Caco-2 (cell line): Measurements from ENCODE around the gene PKD1L1. TPM values are rescaled to one million over a fixed set of nuclear protein-coding genes. Genes with fewer than 3 reads are reported as not detected.
A peak's percentile ranks its signal among the peaks of the same experiment; 100 is the strongest.

Experiments used
- BruUV-seq: library from RNA; stranded (reverse); fragments of 400-500 nt; replicated peaks from 2 replicates; lab custom pipeline; 2021; lab: Mats Ljungman, UMichigan
- CTCF ChIA-PET: fragments of 300-600 bp; sonication (Branson Sonifier 250); formaldehyde crosslinking; loops from one replicate; lab custom pipeline; 2022; ENCODE audit warnings: antibody characterized with exemption; lab: Charles Lee
- POLR2A ChIA-PET: fragments of 300-600 bp; sonication (Branson Sonifier 250); formaldehyde crosslinking; loops from one replicate; lab custom pipeline; 2022; ENCODE audit warnings: antibody characterized with exemption; lab: Charles Lee
- DNase-seq, 2 experiments: peaks; one replicate each; pipeline versions ENCODE4 v3.0.0 to v3.0.0-alpha.2; 2020 to 2022
- H3K27me3 ChIP-seq: replicated peaks from 2 replicates; pipeline ENCODE4 v1.6.0; 2011; ENCODE audit warnings: low read length; ENCODE audit not compliant: control insufficient read depth, insufficient read depth
- H3K36me3 ChIP-seq: 2 replicates; pipeline ENCODE4 v1.5.1; 2011; ENCODE audit warnings: low read length; ENCODE audit not compliant: control insufficient read depth, insufficient read depth
- H3K4me1 ChIP-seq: fragments of 250-450 bp; sonication (Bioruptor Pico); 2 replicates; pipeline ENCODE4 v1.5.1; 2020; ENCODE audit warnings: mild to moderate bottlenecking
- H3K4me3 ChIP-seq: 2 replicates; pipeline ENCODE4 v1.5.1; 2011; ENCODE audit warnings: low read depth, mild to moderate bottlenecking, control low read depth, low read length
- H3K9me3 ChIP-seq: fragments of 250-450 bp; sonication (Bioruptor Pico); 2 replicates; pipeline ENCODE4 v1.5.1; 2020; ENCODE audit warnings: mild to moderate bottlenecking, moderate library complexity
- H3K27ac Mint-ChIP-seq: one replicate; pipeline ENCODE4 v1.8.0; 2022; ENCODE audit warnings: mixed read lengths; ENCODE audit not compliant: unreplicated experiment
- H3K27me3 Mint-ChIP-seq: one replicate; pipeline ENCODE4 v1.8.0; 2022; ENCODE audit warnings: mixed read lengths; ENCODE audit not compliant: insufficient read depth, unreplicated experiment
- H3K36me3 Mint-ChIP-seq: one replicate; pipeline ENCODE4 v1.8.0; 2022; ENCODE audit warnings: mild to moderate bottlenecking, mixed read lengths; ENCODE audit not compliant: insufficient read depth, unreplicated experiment
- H3K4me1 Mint-ChIP-seq: one replicate; pipeline ENCODE4 v1.8.0; 2022; ENCODE audit warnings: low read depth, mixed read lengths; ENCODE audit not compliant: unreplicated experiment
- H3K4me3 Mint-ChIP-seq: one replicate; pipeline ENCODE4 v1.8.0; 2022; ENCODE audit warnings: mild to moderate bottlenecking, moderate library complexity, mixed read lengths; ENCODE audit not compliant: unreplicated experiment
- H3K9me3 Mint-ChIP-seq: one replicate; pipeline ENCODE4 v1.8.0; 2022; ENCODE audit warnings: mixed read lengths; ENCODE audit not compliant: unreplicated experiment
- CTCF ChIP-seq, 2 experiments: fragments of 200-600 bp in 1 of 2; IDR thresholded peaks; 1 replicate in 1 of 2; 2 replicates in 1 of 2; pipeline versions ENCODE4 v1.5.1 to v1.8.0; 2011 to 2022; ENCODE audit warnings: antibody characterized with exemption in 1 of 2, control low read depth in 1 of 2, inconsistent platforms in 1 of 2, low read depth in 1 of 2, low read length in 1 of 2, mild to moderate bottlenecking in 1 of 2, moderate library complexity in 1 of 2; ENCODE audit not compliant: insufficient read depth in 1 of 2, severe bottlenecking in 1 of 2, unreplicated experiment in 1 of 2
- intact Hi-C: fragments of 100-400 bp; cut with micrococcal nuclease; formaldehyde crosslinking; loops from one replicate; pipeline ENCODE4 v1.10.0; 2022; ENCODE audit not compliant: unreplicated experiment
- total RNA-seq: library from RNA; stranded (reverse); gene quantifications from 2 replicates; pipeline ENCODE4 v1.2.3, GENCODE V29; 2022

The PKD1L1 gene
- total RNA-seq, 1 experiment from 2014 or later = 0.25 TPM

- DNase-seq = no peak
- peaks cover 5% of the 10 kb centered on the region for H3K4me1 ChIP-seq
- Mint-ChIP-seq H3K27me3 (no peaks in the 10 kb centered on the region), H3K4me3 (peak overlapping the region; percentile 81), H3K9me3 (no peaks in the 10 kb centered on the region), H3K4me1 (peaks cover 18% of the 10 kb centered on the region), H3K36me3 (peaks cover 34% of the 10 kb centered on the region), H3K27ac (peak overlapping the region; percentile 90)
- TF ChIP-seq CTCF (IDR thresholded peaks at IDR 0.05; ENCODE audit: insufficient read depth in 1 of 2, low read depth in 1 of 2, low read length in 1 of 2, severe bottlenecking in 1 of 2, unreplicated experiment in 1 of 2) = no peak
- intact Hi-C loops = loop anchor here (1.0 to 2.0 kb wide), 3 partner anchors 9 to 130 kb away; partner anchors contain the start of gene UPP1
- H3K9me3 ChIP-seq = no peaks in the 10 kb centered on the region
- ChIA-PET POLR2A (no interaction called here), CTCF (no interaction called here)
- peak overlapping the region; percentile 87 for H3K4me3 ChIP-seq
- BruUV-seq = no TSS peak
- H3K36me3 ChIP-seq = peaks cover 5% of the 10 kb centered on the region
- H3K27me3 ChIP-seq = no peaks in the 10 kb centered on the region
Observed at GRCh38 chr7:47979832-47980181, 31.5 kb upstream of the PKD1L1 start.

- no peaks in the 10 kb centered on the region for H3K9me3 Mint-ChIP-seq
Observed at GRCh38 chr7:47979145-47979831, 31.0 kb upstream of the PKD1L1 start, which contains the start of gene HUS1. HUS1 (minus strand) TSS chr7:47979615; CDS start chr7:47979519, 96 bp downstream.

GRCh38 chr7:47978790-47979144 lies 30.5 kb upstream of the PKD1L1 start:
- no peaks in the 10 kb centered on the region for H3K9me3 ChIP-seq
- POLR2A ChIA-PET = no interaction called here
- BruUV-seq = no TSS peak
- no peak for DNase-seq
- TF ChIP-seq CTCF (IDR thresholded peaks at IDR 0.05; ENCODE audit: insufficient read depth in 1 of 2, low read depth in 1 of 2, low read length in 1 of 2, severe bottlenecking in 1 of 2, unreplicated experiment in 1 of 2) = no peak
- Mint-ChIP-seq H3K27me3 (no peaks in the 10 kb centered on the region), H3K4me3 (peak overlapping the region; percentile 81), H3K4me1 (peaks cover 18% of the 10 kb centered on the region), H3K9me3 (no peaks in the 10 kb centered on the region), H3K36me3 (peaks cover 45% of the 10 kb centered on the region), H3K27ac (peak overlapping the region; percentile 90)
- H3K4me1 ChIP-seq = peaks cover 5% of the 10 kb centered on the region
- peak overlapping the region; percentile 87 for H3K4me3 ChIP-seq
- no peaks in the 10 kb centered on the region for H3K27me3 ChIP-seq
- CTCF ChIA-PET = interaction anchor here (0.7 kb wide), 1 partner anchor 51 kb away, joined by 3 read pairs; no protein-coding TSS in a partner anchor
- intact Hi-C loops = loop anchor here (1.0 to 2.0 kb wide), 3 partner anchors 11 to 132 kb away; partner anchors contain the start of gene UPP1
- peaks cover 5% of the 10 kb centered on the region for H3K36me3 ChIP-seq

More at GRCh38 chr7:47979145-47979831, 31.0 kb upstream of the PKD1L1 start, which contains the start of gene HUS1:
- H3K36me3 Mint-ChIP-seq = peaks cover 39% of the 10 kb centered on the region
- peak; percentile 93 to 94 for DNase-seq
- peak within 1 kb of the TSS; percentile 81 for H3K4me3 Mint-ChIP-seq
- H3K4me3 ChIP-seq = peak within 1 kb of the TSS; percentile 87
- BruUV-seq = no TSS peak
- H3K27me3 Mint-ChIP-seq = no peaks in the 10 kb centered on the region
- H3K9me3 ChIP-seq = no peaks in the 10 kb centered on the region
- peaks cover 18% of the 10 kb centered on the region for H3K4me1 Mint-ChIP-seq
- TF ChIP-seq CTCF (IDR thresholded peaks at IDR 0.05; ENCODE audit: insufficient read depth in 1 of 2, low read depth in 1 of 2, low read length in 1 of 2, severe bottlenecking in 1 of 2, unreplicated experiment in 1 of 2) = no peak
- peaks cover 5% of the 10 kb centered on the region for H3K4me1 ChIP-seq
- peak within 1 kb of the TSS; percentile 90 for H3K27ac Mint-ChIP-seq
- H3K27me3 ChIP-seq = no peaks in the 10 kb centered on the region
- intact Hi-C loops = loop anchor here (1.0 to 2.0 kb wide), 3 partner anchors 10 to 131 kb away; partner anchors contain the start of gene UPP1
- POLR2A ChIA-PET = no interaction called here
- H3K36me3 ChIP-seq = peaks cover 5% of the 10 kb centered on the region
- CTCF ChIA-PET = interaction anchor here (0.7 kb wide), 1 partner anchor 51 kb away, joined by 3 read pairs; no protein-coding TSS in a partner anchor
